Pericardium fibroblast (primary cell): Measurements from ENCODE around the gene B4GALNT2. TPM values are rescaled to one million over a fixed set of nuclear protein-coding genes. Genes with fewer than 3 reads are reported as not detected.

Source experiments
- total RNA-seq: library from RNA; depleted of rRNA; stranded (reverse); fragments of >200 nt; gene quantifications from 2 replicates; pipeline ENCODE4 v1.2.3, GENCODE V29; 2015

The B4GALNT2 gene
- not detected in 2 replicates for total RNA-seq

GRCh38 chr17:49132699-49133364 lies at the start of gene B4GALNT2:
Gene B4GALNT2 (plus strand): TSS chr17:49132769. CDS start chr17:49132793, 24 bp downstream.

GRCh38 chr17:49210158-49211029 lies 77.8 kb downstream of the B4GALNT2 start, which contains the start of the genes ABI3 and GNGT2:
Gene ABI3 (plus strand): TSS chr17:49210707. CDS start chr17:49210725, 18 bp downstream.
Gene GNGT2 (minus strand): TSS chr17:49210574. CDS start chr17:49207422, 3,152 bp downstream.

Other genes with a start within 250 kb of the B4GALNT2 start
- 65.1 and 70.8 TPM in 2 replicates for gene ATP5MC1, start 240.0 kb upstream of the B4GALNT2 start, total RNA-seq
- 71.9 and 81.2 TPM in 2 replicates for gene UBE2Z, start 224.4 kb upstream of the B4GALNT2 start, total RNA-seq
- 57.1 and 117 TPM in 2 replicates for gene SNF8, start 187.9 kb upstream of the B4GALNT2 start, total RNA-seq
- gene GIP, start 164.2 kb upstream of the B4GALNT2 start, total RNA-seq, result not detected in 2 replicates
- 5.1 and 8.5 TPM in 2 replicates for gene IGF2BP1, start 135.4 kb upstream of the B4GALNT2 start, total RNA-seq
- not detected in 2 replicates for gene GNGT2, start 77.8 kb downstream of the B4GALNT2 start, total RNA-seq
- gene ABI3, start 77.9 kb downstream of the B4GALNT2 start, total RNA-seq, result 2.3 and 2.6 TPM in 2 replicates
- 0.12 TPM in 1 of 2 replicates, not detected in the other for gene PHOSPHO1, start 98.0 kb downstream of the B4GALNT2 start, total RNA-seq
- gene ZNF652, start 229.5 kb downstream of the B4GALNT2 start, total RNA-seq, result 18.2 and 20.1 TPM in 2 replicates